ENCODE data around the gene CD96. TPM values are rescaled to one million over a fixed set of nuclear protein-coding genes. Genes with fewer than 3 reads are reported as not detected.

The CD96 gene
- total RNA-seq, 3 donors from 2014 or later: 1.4 to 8.2 (median 6.2) TPM

GRCh38 chr3:111607240-111607920 lies 65.4 kb downstream of the CD96 start:
- intact Hi-C loops (cut with DNase I; ENCODE audit: low total_unique reads): no loop called here
- H3K27ac ChIP-seq: no peak overlapping the region
- H3K36me3 ChIP-seq: no peaks in the 10 kb centered on the region
- no peak for DNase-seq (ENCODE audit: low spot score in 2 of 2)
- no peaks in the 10 kb centered on the region for H3K9me3 ChIP-seq
- H3K4me1 ChIP-seq: no peaks in the 10 kb centered on the region
- peaks cover 0 to 3% of the 10 kb centered on the region in 2 donors for H3K27me3 ChIP-seq
- H3K4me3 ChIP-seq: no peak overlapping the region
- TF ChIP-seq POLR2AphosphoS5 (IDR thresholded peaks at IDR 0.05): no peak
- TF ChIP-seq CTCF (IDR thresholded peaks at IDR 0.05): no peak
- TF ChIP-seq POLR2A (IDR thresholded peaks at IDR 0.05): no peak

GRCh38 chr3:111608383-111608782 lies 66.4 kb downstream of the CD96 start:
- TF ChIP-seq CTCF (IDR thresholded peaks at IDR 0.05) (no peak), POLR2A (IDR thresholded peaks at IDR 0.05) (no peak)
- H3K4me3 ChIP-seq: no peak overlapping the region

GRCh38 chr3:111609700-111610099 lies 67.7 kb downstream of the CD96 start:
- no peak overlapping the region for H3K27ac ChIP-seq
- TF ChIP-seq POLR2AphosphoS5 (IDR thresholded peaks at IDR 0.05): no peak
- TF ChIP-seq POLR2A (IDR thresholded peaks at IDR 0.05): no peak
- no peak for TF ChIP-seq CTCF (IDR thresholded peaks at IDR 0.05)
- no peaks in the 10 kb centered on the region for H3K4me1 ChIP-seq
- no peaks in the 10 kb centered on the region for H3K9me3 ChIP-seq
- intact Hi-C loops (cut with DNase I; ENCODE audit: low total_unique reads): no loop called here
- no peak for DNase-seq (ENCODE audit: low spot score in 2 of 2)
- no peak overlapping the region for H3K4me3 ChIP-seq
- no peaks in the 10 kb centered on the region for H3K27me3 ChIP-seq
- no peaks in the 10 kb centered on the region for H3K36me3 ChIP-seq

More at GRCh38 chr3:111608383-111608782, 66.4 kb downstream of the CD96 start:
- no peaks in the 10 kb centered on the region for H3K9me3 ChIP-seq
- intact Hi-C loops (cut with DNase I; ENCODE audit: low total_unique reads): no loop called here
- H3K4me1 ChIP-seq: no peaks in the 10 kb centered on the region
- H3K27ac ChIP-seq: no peak overlapping the region
- no peaks in the 10 kb centered on the region for H3K27me3 ChIP-seq
- no peaks in the 10 kb centered on the region for H3K36me3 ChIP-seq
- DNase-seq (ENCODE audit: low spot score in 2 of 2): no peak

GRCh38 chr3:111610189-111610588 lies 68.2 kb downstream of the CD96 start:
- DNase-seq (ENCODE audit: low spot score in 2 of 2): no peak
- Histone ChIP-seq H3K4me3 (no peak overlapping the region), H3K9me3 (no peaks in the 10 kb centered on the region), H3K36me3 (no peaks in the 10 kb centered on the region), H3K27ac (no peak overlapping the region), H3K4me1 (no peaks in the 10 kb centered on the region), H3K27me3 (no peaks in the 10 kb centered on the region)
- TF ChIP-seq CTCF (IDR thresholded peaks at IDR 0.05): no peak
- TF ChIP-seq POLR2AphosphoS5 (IDR thresholded peaks at IDR 0.05): no peak
- no peak for TF ChIP-seq POLR2A (IDR thresholded peaks at IDR 0.05)
- intact Hi-C loops (cut with DNase I; ENCODE audit: low total_unique reads): no loop called here

- H3K27me3 ChIP-seq: no peaks in the 10 kb centered on the region
- DNase-seq (ENCODE audit: low spot score in 2 of 2): no peak
- no peaks in the 10 kb centered on the region for H3K36me3 ChIP-seq
- no peak for TF ChIP-seq POLR2A (IDR thresholded peaks at IDR 0.05)
- TF ChIP-seq POLR2AphosphoS5 (IDR thresholded peaks at IDR 0.05): no peak
- TF ChIP-seq CTCF (IDR thresholded peaks at IDR 0.05): no peak
- peak overlapping the region in 1 of 2 donors; percentile 2 for H3K27ac ChIP-seq
- no peaks in the 10 kb centered on the region for H3K4me1 ChIP-seq
- no peaks in the 10 kb centered on the region for H3K9me3 ChIP-seq
- intact Hi-C loops (cut with DNase I; ENCODE audit: low total_unique reads): no loop called here
- H3K4me3 ChIP-seq: no peak overlapping the region
These were observed 68.6 kb downstream of the CD96 start for GRCh38 chr3:111610612-111611054.

Measured in breast epithelium (tissue), 4 donors.